Iris pigment epithelial cell (primary cell): Measurements from ENCODE around the gene ITPKB.
"Not testable (repeated sequence)": the region's sequence is repeated elsewhere in the genome, so short reads cannot be mapped to it uniquely, and the experiment has no call there.

Source experiments
- DNase-seq: peaks from one replicate; pipeline ENCODE4 v3.0.0-alpha.2; 2011; ENCODE audit warnings: low read depth

The ITPKB gene

DNA sequence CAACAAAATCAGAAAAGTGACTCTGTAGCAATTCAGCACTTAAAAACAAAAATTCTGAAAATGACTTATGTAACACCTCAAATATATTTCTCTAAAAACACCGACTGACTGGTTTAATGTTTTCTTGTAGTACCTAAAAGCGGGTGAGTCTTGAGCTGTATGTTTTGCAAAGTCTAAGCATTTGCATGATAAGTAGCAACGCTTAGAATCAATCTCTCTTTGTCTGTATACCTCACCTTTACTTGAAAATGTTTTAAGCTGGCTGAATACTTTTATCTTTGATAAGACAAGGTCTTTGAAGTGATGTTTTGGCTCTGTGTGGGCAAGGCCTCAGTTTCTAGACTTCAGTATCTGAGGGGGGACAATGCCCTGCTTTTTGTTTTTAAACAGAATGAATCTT is 8.2 kb downstream of the ITPKB start:
- DNase-seq, result no peak

- DNase-seq, result no peak
Observed at GRCh38 chr1:226730071-226730470, 9.0 kb downstream of the ITPKB start.

- no peak for DNase-seq
Observed at GRCh38 chr1:226728448-226728847, 10.6 kb downstream of the ITPKB start.

DNA sequence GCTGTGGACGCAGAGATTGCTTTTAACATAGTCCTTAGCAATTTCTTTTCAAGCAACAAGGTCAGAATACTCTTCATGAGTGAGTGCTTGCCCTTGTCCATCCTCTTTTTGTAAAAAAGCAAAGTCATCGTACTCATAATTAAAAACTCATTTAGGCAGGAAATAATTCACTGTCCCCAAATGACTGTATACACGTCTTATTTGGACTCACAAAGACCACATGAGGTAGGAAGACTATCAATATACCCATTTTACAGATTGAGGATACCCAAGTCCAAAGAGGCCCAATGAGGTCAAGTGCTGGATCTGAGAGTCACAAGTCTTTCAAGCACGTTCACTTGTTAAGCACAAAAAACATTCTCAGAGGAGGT is 13.2 kb downstream of the ITPKB start:
- DNase-seq, result no peak

- DNase-seq, result peak; percentile 71
Observed at GRCh38 chr1:226723657-226724532, 15.2 kb downstream of the ITPKB start.

DNA sequence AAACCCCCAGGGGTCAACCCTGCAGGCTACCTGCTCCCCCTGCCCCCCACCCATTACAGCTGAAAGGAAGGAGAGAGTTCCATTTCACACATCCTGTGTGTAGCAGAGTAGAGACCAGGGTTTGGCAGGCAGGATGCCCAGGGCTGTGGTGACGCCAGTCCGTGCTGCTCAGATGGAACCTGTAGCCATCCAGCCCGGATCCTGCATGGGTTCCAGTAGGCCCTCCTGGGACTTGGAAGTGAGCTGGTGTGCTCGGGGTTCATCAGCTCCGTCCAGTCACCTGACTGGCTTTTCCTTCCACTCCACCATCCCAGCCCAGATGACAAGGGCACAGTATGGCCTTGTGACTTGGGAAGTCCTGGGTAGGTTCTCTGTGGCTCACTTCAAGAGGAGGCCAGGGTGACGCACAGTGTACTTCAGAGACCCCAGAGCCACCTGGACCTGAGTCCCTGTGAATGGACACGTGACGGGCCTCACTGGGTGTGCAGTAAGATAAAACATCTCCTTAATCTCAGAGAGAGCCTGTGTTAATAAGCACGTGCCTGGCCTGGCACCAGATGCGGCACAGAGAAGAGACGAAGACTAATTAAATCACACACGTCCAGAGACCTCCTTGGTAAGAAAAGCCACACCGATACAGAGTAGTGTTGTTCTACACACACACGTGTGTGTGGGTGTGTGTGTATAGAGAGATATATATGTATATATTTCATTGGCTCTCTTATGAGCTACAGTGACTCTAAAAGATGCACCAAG is 16.0 kb downstream of the ITPKB start:
- DNase-seq, result no peak

- DNase-seq, result no peak
Observed at GRCh38 chr1:226722240-226722900, 16.7 kb downstream of the ITPKB start.

GRCh38 chr1:226720574-226720973 is 18.5 kb downstream of the ITPKB start:
- DNase-seq, result not testable (repeated sequence)

DNA sequence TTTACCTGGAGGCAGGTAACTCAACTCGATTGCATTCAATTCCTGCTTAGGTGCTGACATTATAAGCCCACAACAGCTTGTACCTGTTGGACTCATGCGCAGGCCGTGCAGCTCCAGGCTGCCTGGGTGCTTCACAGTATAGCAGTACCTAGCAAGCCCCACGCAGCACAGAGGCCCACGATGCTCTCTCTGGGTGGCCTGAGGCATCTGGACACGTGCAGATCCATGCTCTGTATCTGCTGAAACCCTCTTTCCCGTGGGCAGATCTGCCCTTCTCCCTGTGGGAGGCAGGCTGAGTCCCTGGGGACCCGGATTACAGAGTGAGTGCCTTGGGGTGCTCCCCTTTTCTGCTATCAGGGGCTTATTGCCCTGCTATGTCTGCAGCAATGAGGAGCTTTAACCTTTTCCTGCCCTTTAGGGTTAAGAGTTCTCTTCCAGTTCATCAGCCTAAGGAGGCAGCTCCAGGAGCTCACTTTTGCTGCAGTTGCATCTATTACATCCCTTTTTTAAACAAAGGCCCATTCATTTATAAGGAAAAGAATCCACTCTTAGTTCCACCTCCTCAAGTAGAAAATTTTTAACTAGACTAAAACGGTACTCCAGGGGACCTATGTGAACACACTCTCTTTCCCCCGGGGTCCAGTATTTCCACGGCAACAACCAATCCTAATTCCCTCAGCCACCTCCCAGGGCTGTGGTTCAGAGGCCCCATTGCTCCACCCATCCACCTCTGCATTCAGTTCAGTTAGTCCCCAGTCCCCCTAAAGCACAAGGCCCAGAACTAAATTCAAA is 19.3 kb downstream of the ITPKB start:
- DNase-seq, result no peak

DNA sequence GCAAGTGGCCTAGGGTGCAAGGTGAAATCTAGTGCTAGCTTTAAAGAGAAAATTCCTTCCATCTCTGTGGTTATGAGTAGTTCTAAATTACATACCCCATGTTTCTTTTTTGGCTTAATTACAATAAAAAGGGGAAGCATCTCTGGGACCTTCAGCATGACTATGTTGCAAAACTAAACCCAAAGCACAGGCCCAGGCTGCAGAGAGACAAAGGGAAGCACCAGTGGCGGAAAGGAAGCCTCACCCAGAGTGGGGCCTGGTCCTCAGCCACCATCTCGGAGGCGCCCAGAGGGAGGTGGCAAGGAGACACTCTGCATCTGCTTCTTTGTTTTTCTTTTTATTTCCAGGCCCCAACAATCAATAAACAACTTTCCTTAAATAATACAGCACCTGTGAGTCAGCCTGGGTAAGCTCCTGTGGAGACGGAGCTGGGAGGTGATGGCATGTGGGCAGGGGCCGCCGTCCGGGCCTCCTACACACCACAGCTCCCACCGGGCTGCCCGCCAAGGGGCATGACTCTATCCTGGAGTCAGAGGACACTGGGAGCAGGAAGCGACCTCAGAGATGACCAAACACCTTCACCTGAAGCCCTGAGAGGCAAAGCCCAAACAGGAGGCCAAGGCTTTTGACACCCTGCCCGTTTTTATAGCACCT is 21.7 kb downstream of the ITPKB start:
- no peak for DNase-seq

- no peak for DNase-seq
Observed at GRCh38 chr1:226716577-226716976, 22.5 kb downstream of the ITPKB start.

- peak; percentile 40 for DNase-seq
Observed at GRCh38 chr1:226714148-226714547, 24.9 kb downstream of the ITPKB start.

- DNase-seq, result no peak
Observed at GRCh38 chr1:226712742-226713419, 26.2 kb downstream of the ITPKB start.

DNA sequence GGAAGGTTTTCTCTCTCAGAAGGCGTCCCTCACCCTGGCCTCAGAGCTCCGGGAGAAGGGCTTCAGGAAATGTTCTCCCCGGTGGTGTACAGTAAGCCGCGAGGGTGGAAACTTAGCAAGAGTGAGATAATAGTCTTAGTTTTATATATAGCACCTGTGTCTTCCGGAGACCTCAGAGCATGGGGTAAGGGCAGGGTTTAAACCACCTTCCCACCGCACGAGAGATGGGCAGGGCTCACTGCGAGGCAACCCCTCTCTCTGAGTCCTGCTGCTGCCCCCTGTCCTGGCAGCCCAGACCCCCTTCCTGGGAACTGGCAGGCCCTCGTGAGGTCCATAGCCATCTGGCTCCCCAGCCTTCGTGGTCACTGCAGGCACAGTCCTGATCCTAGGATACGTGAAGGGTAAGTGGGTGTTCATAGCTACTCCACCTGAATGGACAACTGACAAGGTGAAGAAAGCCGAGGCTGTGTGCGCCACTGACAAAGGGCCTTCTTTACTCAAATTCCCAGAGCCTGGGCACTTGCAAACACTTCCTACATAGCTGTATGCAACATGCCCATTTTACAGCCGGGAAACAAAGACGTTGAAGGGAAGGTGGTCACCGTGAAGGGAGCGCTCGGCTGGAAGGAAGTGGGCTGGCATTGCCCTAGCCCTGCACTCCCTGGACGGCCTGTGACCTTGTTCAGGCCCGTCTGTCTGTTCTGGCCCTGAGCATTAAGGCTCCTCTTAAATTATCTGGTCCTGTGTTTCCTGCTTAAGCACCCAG is 26.9 kb downstream of the ITPKB start:
- no peak for DNase-seq

DNA sequence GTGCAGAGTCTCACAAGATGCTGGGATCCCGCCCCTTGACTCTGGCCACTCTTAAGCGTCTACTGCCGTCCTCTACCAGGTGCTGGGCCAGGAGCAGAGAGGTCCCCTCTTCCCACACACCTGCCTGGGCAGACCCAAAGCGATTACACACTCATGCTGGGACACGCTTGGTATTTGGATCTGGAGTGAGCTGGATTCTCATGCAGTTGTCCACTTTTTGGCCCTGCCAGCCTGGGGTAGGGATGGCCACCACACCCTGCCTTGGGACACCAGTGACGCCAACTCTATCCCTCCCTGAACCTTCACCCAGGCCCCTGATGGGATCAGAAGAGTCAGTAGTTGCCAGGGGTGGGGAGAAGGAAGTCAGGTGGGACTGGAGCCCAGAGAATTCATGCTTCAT is 28.6 kb downstream of the ITPKB start:
- DNase-seq, result no peak

DNA sequence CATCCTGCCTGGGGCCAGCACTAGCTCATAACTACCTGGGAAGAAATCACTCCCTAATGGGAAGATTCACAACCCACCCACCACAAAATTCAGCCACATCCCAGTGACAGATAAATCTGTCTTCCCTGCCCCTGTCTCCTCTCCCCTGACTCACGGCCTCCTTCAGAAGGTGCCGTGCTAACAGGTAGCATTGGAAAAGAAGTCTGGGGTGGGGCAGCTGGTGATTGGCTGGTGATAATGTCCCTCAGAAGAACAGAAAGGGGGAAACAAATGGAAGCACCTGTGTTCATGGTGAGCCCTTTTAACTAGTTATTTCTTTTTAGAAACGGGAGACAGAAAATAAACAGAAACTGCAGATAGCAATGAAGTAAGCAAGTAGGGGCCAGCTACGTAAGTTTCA is 29.1 kb downstream of the ITPKB start:
- no peak for DNase-seq

GRCh38 chr1:226708967-226709396 is 30.1 kb downstream of the ITPKB start:
- DNase-seq, result no peak

DNA sequence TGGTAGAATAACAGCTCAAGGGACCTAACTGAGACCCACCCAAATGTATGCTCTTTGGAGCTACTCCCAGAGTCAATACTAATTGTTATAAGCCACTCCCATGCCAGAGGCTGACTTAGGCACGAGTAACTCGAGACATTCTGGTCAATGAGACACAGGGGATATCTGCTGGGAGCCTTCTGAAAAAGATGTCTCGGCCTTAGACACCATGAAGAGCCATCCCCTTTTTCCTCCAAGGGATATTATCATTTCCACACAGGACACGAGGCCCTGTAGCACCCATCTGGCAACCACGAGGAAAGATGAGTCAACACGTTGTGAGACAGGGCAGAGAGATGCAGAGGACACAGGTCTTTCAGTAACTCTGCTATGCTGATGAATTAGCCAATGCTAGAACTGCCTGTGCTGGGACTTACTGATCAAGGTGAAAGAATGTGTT is 30.7 kb downstream of the ITPKB start:
- peak; percentile 95 for DNase-seq

GRCh38 chr1:226706684-226707083 is 32.4 kb downstream of the ITPKB start:
- DNase-seq, result no peak
